ENCODE results near the gene PCSK5.

PCSK5 gene

GRCh38 chr9:76159293-76159926 lies 268.9 kb downstream of the PCSK5 start:
- no peak for DNase-seq

GRCh38 chr9:76161106-76161505 lies 270.6 kb downstream of the PCSK5 start:
- ATAC-seq (ENCODE audit: insufficient read depth, low read depth) (no peak), DNase-seq (no peak)
- Histone ChIP-seq H3K9ac (ENCODE audit: low read depth, low read length) (no peak overlapping the region), H3K36me3 (ENCODE audit: insufficient read depth, low read length) (peaks cover 45% of the 10 kb centered on the region), H4K20me1 (ENCODE audit: insufficient read depth, low read length) (no peaks in the 10 kb centered on the region), H3K4me1 (ENCODE audit: insufficient read depth, low read length) (no peaks in the 10 kb centered on the region), H3K27me3 (ENCODE audit: insufficient read depth, low read length, poor library complexity) (no peaks in the 10 kb centered on the region), H3K79me2 (ENCODE audit: insufficient read depth, low read length) (no peaks in the 10 kb centered on the region), H3K27ac (ENCODE audit: low read length) (no peak overlapping the region), H3K4me3 (ENCODE audit: low read depth in 1 of 2, low read length in 2 of 2) (no peak overlapping the region), H3K4me2 (ENCODE audit: insufficient read depth, low read length) (no peak overlapping the region), H2AFZ (ENCODE audit: low read depth, low read length) (no peak overlapping the region), H3K9me3 (ENCODE audit: insufficient read depth, low read length, severe bottlenecking) (no peaks in the 10 kb centered on the region)
- TF ChIP-seq CTCF (IDR thresholded peaks at IDR 0.05; ENCODE audit: borderline replicate concordance, extremely low read depth, low read length, poor library complexity, severe bottlenecking) = no peak
- TF ChIP-seq EZH2 (IDR thresholded peaks at IDR 0.05; ENCODE audit: borderline replicate concordance, low read depth, low read length, severe bottlenecking) = no peak

More at GRCh38 chr9:76159293-76159926, 268.9 kb downstream of the PCSK5 start:
- Histone ChIP-seq H3K27me3 (ENCODE audit: insufficient read depth, low read length, poor library complexity) (no peaks in the 10 kb centered on the region), H3K4me3 (ENCODE audit: low read depth in 1 of 2, low read length in 2 of 2) (no peak overlapping the region), H3K9me3 (ENCODE audit: insufficient read depth, low read length, severe bottlenecking) (no peaks in the 10 kb centered on the region), H3K9ac (ENCODE audit: low read depth, low read length) (no peak overlapping the region), H4K20me1 (ENCODE audit: insufficient read depth, low read length) (no peaks in the 10 kb centered on the region), H3K27ac (ENCODE audit: low read length) (no peak overlapping the region), H3K4me1 (ENCODE audit: insufficient read depth, low read length) (no peaks in the 10 kb centered on the region), H3K79me2 (ENCODE audit: insufficient read depth, low read length) (no peaks in the 10 kb centered on the region), H3K36me3 (ENCODE audit: insufficient read depth, low read length) (peaks cover 42% of the 10 kb centered on the region), H2AFZ (ENCODE audit: low read depth, low read length) (no peak overlapping the region), H3K4me2 (ENCODE audit: insufficient read depth, low read length) (no peak overlapping the region)
- no peak for TF ChIP-seq EZH2 (IDR thresholded peaks at IDR 0.05; ENCODE audit: borderline replicate concordance, low read depth, low read length, severe bottlenecking)
- TF ChIP-seq CTCF (IDR thresholded peaks at IDR 0.05; ENCODE audit: borderline replicate concordance, extremely low read depth, low read length, poor library complexity, severe bottlenecking) = no peak
- ATAC-seq (ENCODE audit: insufficient read depth, low read depth) = no peak

GRCh38 chr9:76161541-76161940 lies 271.1 kb downstream of the PCSK5 start:
- no peak overlapping the region for H3K4me2 ChIP-seq (ENCODE audit: insufficient read depth, low read length)
- H3K27me3 ChIP-seq (ENCODE audit: insufficient read depth, low read length, poor library complexity) = no peaks in the 10 kb centered on the region
- H3K27ac ChIP-seq (ENCODE audit: low read length) = no peak overlapping the region
- no peak overlapping the region for H3K9ac ChIP-seq (ENCODE audit: low read depth, low read length)
- no peak overlapping the region for H3K4me3 ChIP-seq (ENCODE audit: low read depth in 1 of 2, low read length in 2 of 2)
- no peak for TF ChIP-seq CTCF (IDR thresholded peaks at IDR 0.05; ENCODE audit: borderline replicate concordance, extremely low read depth, low read length, poor library complexity, severe bottlenecking)
- no peak for TF ChIP-seq EZH2 (IDR thresholded peaks at IDR 0.05; ENCODE audit: borderline replicate concordance, low read depth, low read length, severe bottlenecking)
- DNase-seq (no peak), ATAC-seq (ENCODE audit: insufficient read depth, low read depth) (no peak)
- H3K36me3 ChIP-seq (ENCODE audit: insufficient read depth, low read length) = peaks cover 45% of the 10 kb centered on the region
- H3K9me3 ChIP-seq (ENCODE audit: insufficient read depth, low read length, severe bottlenecking) = no peaks in the 10 kb centered on the region
- no peaks in the 10 kb centered on the region for H3K79me2 ChIP-seq (ENCODE audit: insufficient read depth, low read length)
- no peak overlapping the region for H2AFZ ChIP-seq (ENCODE audit: low read depth, low read length)
- 0 out of 2 replicates have a peak, but pooled peaks cover 3% of the 10 kb centered on the region for H3K4me1 ChIP-seq (ENCODE audit: insufficient read depth, low read length)
- no peaks in the 10 kb centered on the region for H4K20me1 ChIP-seq (ENCODE audit: insufficient read depth, low read length)

All from DND-41 (cell line).